ENCODE measurements around the gene PSPN.
"Not testable (repeated sequence)": the region's sequence is repeated elsewhere in the genome, so short reads cannot be mapped to it uniquely, and the experiment has no call there.

PSPN gene

DNA sequence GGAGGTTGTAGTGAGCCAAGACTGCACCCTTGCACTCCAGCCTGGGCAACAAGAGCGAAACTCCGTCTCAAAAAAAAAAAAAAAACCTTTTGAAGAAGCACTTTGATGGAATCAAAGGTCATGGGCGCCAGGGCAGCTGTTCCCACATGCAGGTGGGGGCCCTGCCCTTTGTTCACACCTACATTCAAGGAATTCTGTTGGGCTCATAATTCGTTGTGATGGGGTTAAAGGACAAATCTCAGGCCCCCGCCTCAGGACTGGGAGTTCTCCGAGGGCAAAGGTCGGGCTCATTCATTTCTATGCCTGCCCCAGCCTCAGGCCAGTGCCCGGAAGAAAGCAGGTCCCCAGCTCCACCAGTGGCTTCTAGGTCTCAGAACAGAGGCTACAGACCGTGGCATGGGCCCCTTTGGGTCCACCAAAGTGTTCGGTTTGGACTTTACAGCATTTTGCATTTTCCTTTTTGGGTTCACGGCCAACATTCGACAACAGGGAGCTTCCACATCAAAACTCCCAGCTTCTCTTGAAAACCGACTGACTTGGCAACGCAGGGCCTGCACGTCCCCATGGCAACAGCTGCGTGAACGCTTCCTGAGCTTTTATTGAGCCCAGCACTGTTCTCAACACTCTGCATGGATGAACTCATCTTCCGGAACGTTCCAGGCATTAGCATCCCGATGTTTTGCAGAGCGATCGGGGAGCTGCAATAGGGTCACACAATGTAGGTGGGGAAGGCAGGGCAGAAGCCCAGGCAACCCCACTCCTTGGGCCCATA is 27.3 kb upstream of the PSPN start:
- peak; percentile 71 for DNase-seq (ENCODE audit: low spot score)

DNA sequence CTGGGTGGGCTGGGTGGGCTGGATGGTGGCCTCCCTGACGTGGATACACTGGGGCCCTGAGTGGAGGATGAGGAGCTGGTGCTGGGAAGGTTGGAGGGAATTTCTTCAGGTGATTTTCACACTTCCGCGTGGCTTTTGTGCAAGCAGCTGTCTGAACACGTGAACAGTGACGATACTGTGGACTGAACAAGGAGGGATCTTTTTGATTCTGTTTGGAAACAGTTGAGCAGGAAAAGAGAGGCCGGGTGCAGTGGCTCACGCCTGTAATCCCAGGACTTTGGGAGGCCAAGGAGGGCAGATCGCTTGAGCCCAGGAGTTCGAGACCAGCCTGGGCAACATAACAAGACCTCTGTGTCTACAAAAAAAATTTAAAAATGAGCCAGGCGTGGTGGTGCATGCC is 26.3 kb upstream of the PSPN start:
- DNase-seq (ENCODE audit: low spot score), result no peak

DNA sequence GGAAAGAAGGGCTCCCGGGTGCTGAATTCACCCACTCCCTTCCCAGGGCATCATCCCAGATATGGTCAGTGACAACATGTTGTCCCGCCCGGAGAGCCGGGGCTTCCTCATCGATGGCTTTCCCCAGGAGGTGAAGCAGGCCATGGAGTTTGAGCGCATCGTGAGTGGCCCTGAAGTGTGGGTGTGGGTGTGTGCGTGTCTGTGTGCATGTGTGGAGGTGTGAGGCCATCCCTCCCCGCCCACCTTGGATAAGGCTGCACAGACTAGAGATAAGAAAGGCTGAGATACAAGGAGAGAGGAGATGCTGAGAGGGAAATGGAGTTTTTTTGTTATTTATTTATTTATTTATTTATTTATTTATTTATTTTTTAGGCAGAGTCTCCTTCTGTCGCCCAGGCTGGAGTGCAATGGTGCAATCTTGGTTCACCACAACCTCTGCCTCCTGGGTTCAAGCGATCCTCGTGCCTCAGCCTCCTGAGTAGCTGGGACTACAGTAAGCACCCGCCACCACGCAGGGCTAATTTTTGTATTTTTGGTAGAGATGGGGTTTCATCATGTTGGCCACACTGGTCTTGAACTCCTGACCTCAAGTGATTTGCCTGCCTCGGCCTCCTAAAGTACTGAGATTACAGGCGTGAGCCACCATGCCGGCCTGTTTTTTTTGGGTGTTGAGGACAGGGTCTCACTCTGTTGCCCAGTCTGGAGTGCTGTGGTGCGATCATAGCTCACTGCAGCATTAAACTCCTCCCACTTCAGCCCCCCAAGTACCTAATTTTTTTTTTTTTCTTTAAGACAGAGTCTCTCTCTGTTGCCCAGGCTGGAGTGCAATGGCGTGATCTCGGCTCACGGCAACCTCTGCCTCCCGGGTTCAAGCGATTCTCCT is 24.6 kb upstream of the PSPN start:
- DNase-seq (ENCODE audit: low spot score), result not testable (repeated sequence)

- DNase-seq (ENCODE audit: low spot score), result no peak
Measured at GRCh38 chr19:6396305-6396704, 20.6 kb upstream of the PSPN start.

DNA sequence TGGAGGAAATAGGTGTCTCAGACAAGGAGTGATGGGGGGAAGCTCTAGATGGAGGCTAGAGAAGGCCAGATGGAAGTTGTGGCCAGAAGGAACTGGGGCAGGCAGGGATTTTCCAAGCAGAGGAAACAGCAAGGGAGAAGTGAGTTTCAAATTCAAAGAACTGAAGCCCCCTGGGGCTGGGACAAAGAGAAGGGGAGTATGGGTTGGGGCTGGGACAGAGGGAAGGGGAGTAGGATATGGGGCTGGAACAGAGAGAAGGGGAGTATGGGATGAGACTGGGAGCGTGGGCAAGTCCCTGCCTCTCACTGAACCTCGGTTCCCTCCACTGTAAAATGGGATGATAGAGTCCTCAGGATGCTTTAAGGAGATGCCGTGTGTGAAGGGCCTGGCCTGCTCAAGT is 19.1 kb upstream of the PSPN start:
- DNase-seq (ENCODE audit: low spot score), result no peak

GRCh38 chr19:6393983-6394412 is 18.3 kb upstream of the PSPN start:
- no peak for DNase-seq (ENCODE audit: low spot score)

DNA sequence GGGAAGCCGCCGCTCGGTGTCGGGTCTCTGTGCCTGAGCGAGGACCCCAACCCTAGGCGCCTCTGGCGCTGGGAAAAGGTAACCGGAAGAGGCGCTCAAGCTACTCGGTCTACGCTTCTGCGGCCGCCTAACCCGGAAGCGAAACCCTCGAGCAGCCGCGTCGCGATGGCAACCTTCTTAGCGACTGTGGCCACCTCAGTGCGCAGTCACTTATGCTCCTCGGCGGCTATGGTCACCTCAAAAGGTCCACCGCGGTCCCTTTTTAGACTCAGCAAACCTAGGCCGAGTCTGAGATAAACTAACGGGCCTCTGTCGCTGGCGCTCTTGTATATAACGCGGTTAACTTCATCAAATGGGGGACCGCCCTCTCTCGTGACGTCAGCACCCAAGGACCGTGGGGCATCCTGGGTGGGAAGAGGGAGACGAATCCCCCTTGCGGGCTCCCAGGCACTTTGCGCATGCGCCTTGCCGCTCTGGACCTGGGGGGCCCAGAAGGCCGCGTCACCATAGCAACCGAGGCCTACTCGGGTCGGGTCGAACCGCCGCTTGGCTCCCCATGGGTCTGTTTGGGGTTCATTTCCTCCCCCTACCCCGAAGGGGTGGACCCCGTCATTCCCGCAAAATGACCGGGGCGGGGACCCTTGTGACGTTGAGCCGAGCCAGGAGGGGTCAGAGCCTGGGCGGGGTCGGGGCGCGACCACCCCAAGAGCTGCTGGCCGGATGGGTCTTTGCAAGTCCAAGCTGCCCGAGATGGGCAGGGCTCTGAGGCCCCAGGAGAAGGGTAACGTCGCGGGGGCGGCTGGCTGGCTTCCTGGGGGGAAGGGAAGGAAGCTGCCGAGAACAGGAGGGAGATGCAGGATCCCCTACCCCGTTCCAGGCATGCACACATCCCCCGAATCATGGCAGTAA is 17.6 kb upstream of the PSPN start, which contains the start of gene GTF2F1:
TSS of gene GTF2F1 (minus strand) at position 91 of the 909 bp plus-strand sequence. CDS start 169 bp downstream, outside the sequence.
- DNase-seq (ENCODE audit: low spot score), result peak; percentile 99

GRCh38 chr19:6392221-6393073 is 16.7 kb upstream of the PSPN start:
- DNase-seq (ENCODE audit: low spot score), result no peak

GRCh38 chr19:6387372-6387771 is 11.6 kb upstream of the PSPN start:
- no peak for DNase-seq (ENCODE audit: low spot score)

- DNase-seq (ENCODE audit: low spot score), result no peak
Measured at GRCh38 chr19:6384381-6384780, 8.6 kb upstream of the PSPN start.

- no peak for DNase-seq (ENCODE audit: low spot score)
Measured at GRCh38 chr19:6383188-6383587, 7.5 kb upstream of the PSPN start.

DNA sequence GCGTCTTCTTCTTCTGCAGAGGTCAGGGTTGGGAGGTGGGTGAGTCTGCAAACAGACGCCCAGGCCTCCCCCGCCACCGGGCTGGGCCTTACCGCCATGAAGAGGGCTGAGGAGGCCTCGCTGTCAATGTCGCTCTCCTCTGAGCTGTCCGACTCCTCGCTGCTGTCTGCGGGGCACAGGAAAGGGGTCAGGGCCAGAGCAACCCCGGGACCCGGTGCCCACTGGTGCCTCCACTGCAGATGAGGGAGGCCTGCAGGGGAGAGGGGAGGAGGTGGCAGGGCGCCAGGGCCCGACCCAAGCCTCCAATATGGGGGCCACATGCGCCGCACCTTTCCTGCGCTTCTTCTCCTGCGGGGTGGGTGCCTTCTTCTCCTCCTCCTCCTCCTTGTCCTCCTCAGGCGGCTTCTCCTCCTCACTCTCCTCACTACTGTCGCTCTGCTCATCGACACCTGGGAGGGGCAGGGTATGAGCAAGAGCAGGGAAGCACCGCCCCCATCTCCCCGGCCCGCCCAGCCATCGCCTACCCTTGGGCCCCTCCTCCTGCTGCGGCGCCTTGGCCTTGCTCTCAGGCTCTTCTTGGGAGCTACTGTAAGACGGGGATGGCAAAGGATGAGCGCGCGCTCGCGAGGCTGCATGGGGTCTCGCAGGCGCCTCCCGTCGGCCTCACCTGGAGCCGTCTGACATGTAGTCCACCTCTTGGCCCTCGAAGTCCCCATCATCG is 5.5 kb upstream of the PSPN start:
- no peak for DNase-seq (ENCODE audit: low spot score)

DNA sequence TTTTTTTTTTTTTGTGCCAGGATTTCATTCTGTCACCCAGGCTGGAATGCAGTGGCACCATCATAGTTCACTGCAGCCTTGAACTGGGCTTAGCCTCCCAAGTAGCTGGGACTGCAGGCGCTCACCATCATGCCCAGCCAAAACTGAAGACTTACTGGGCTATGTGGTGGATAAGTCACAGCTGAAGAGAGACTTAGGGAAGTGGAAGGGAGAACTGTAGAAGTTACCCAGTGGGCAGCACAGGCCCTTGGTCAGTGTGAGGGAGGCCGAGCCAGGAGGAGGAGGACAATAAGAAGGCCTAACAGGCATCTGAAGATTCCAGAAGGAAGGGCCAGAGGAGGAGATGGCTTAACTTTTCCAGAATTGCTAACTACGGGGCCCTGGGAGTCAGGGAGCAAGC is 4.0 kb upstream of the PSPN start:
- DNase-seq (ENCODE audit: low spot score), result no peak

DNA sequence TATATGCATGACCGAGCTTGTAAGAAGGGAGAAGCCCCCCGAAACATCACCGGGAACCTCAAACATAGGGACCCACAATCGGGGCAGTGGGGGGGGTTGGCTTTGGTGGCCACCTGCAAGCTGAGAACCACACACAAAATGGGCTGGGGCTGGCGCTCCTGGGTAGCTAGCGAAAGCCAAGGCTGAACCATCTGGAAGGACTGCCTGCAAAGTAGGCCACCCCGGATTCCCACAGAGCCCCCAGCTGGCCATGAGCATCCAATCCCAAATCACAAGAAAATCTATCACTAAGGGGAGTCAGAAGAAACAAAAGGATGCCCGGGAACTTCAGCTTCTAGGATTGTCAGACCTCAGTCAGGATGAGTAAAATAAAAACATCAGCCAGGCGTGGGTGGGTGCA is 2.8 kb upstream of the PSPN start:
- no peak for DNase-seq (ENCODE audit: low spot score)

DNA sequence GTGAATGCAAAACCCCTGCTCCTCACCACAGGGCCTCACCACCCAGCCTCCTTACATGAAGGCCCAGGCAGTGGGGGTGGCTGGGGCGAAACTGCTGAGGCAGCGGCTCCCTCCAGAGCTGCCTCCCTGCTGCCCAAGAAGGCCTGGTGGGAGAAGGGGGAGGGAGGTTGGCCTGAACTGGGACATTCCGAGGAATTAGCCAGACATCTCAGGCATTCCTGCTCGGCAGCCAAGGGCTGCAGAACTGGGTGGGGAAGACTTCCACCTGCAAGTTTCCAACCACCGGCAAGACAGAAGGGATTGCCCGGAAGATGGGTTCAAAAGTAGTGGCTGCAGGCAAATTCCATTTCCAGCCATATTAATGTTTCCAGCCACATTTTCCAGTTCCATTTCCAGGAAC is 2.3 kb upstream of the PSPN start:
- DNase-seq (ENCODE audit: low spot score), result peak; percentile 72

- no peak for DNase-seq (ENCODE audit: low spot score)
Measured at GRCh38 chr19:6376512-6377190, 918 bp upstream of the PSPN start.

GRCh38 chr19:6374711-6375410 is 872 bp downstream of the PSPN start:
- DNase-seq (ENCODE audit: low spot score), result no peak

DNA sequence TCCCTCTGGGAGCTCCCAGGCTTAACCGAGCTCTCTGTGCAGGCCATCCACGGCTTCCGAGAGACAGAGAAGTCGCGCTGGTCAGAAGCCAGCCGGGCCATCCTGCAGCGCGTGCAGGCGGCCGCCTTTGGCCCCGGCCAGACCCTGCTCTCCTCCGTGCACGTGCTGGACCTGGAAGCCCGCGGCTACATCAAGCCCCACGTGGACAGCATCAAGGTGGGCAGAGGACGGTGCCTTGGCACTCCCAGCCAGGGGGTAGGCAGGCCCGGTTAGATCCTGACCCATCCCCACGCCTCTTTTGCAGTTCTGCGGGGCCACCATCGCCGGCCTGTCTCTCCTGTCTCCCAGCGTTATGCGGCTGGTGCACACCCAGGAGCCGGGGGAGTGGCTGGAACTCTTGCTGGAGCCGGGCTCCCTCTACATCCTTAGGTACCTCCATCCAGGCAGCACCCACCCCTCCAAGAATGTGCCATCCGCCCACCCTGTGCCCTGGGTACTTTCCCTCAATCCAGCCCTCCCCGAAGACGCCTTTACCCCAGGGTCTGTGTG is 1.5 kb downstream of the PSPN start:
- DNase-seq (ENCODE audit: low spot score), result no peak

DNA sequence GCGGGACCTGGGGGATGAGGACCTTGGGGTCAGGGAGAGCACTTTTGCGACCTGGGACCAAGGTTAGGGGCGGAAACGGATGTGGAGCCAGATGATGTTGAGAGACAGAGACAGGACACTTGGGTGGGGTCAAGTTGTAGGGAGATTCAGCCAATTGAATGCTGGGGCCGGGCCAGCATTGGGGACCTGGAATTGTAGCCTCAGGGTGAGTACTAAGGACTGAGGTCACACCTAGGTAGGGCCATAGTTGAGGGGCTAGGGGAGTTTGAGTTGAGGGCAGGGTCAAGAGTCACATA is 2.0 kb downstream of the PSPN start:
- DNase-seq (ENCODE audit: low spot score), result no peak

Data from AG08396 (cell line).